LHCN-M2 (cell line): ENCODE measurements around the gene EMSY. TPM values are rescaled to one million over a fixed set of nuclear protein-coding genes. Genes with fewer than 3 reads are reported as not detected.

Experiments
- DNase-seq: peaks from one replicate; pipeline ENCODE4 v3.0.0-alpha.2; 2012; ENCODE audit warnings: low read depth
- total RNA-seq: library from RNA; depleted of rRNA; stranded (reverse); fragments of >200 nt; gene quantifications from 2 replicates; pipeline ENCODE4 v1.2.3, GENCODE V29; 2014; rRNA removed

Gene EMSY
- total RNA-seq, 1 experiment from 2014 or later = 19.3 TPM

- DNase-seq = no peak
These were observed 151.8 kb downstream of the EMSY start for GRCh38 chr11:76596652-76597051.

- no peak for DNase-seq
These were observed 153.0 kb downstream of the EMSY start for GRCh38 chr11:76597533-76598425.

- DNase-seq = peak; percentile 42
These were observed 153.6 kb downstream of the EMSY start for GRCh38 chr11:76598426-76598839.

- DNase-seq = no peak
These were observed 154.5 kb downstream of the EMSY start for GRCh38 chr11:76599041-76600013.

GRCh38 chr11:76600124-76600655, 155.4 kb downstream of the EMSY start:
- no peak for DNase-seq

GRCh38 chr11:76601272-76601671, 156.5 kb downstream of the EMSY start:
- no peak for DNase-seq

- DNase-seq = no peak
These were observed 156.9 kb downstream of the EMSY start for GRCh38 chr11:76601724-76602123.

GRCh38 chr11:76602431-76602861, 157.6 kb downstream of the EMSY start:
- no peak for DNase-seq

Other genes starting within 250 kb of the EMSY start
- 0.06 TPM in 1 of 2 replicates, not detected in the other for gene WNT11, start 238.5 kb upstream of the EMSY start, total RNA-seq
- gene THAP12, start 63.9 kb upstream of the EMSY start, total RNA-seq = 41.8 and 42.4 TPM in 2 replicates
- 0.51 and 0.75 TPM in 2 replicates for gene GVQW3, start 63.7 kb upstream of the EMSY start, total RNA-seq
- 0.06 TPM in 2 replicates for gene LRRC32, start 225.7 kb downstream of the EMSY start, total RNA-seq